GM12878 (cell line): ENCODE results near the gene FPR1.

Experiments used
- PKNOX1 ChIP-seq: fragments of 450-650 bp; IDR thresholded peaks from 2 replicates; pipeline ENCODE4 v1.6.1; 2016; ENCODE audit warnings: mild to moderate bottlenecking
- RFX5 ChIP-seq: IDR thresholded peaks from 2 replicates; pipeline ENCODE4 v1.6.1; 2011; ENCODE audit warnings: low read depth, low read length, improper control_type of control experiment
- ZNF384 ChIP-seq: IDR thresholded peaks from 2 replicates; pipeline ENCODE4 v1.6.1; 2012; ENCODE audit warnings: low read depth, mild to moderate bottlenecking, low read length, improper control_type of control experiment, borderline replicate concordance
- TF ChIP-seq, protein P1 (sequence below), 3 experiments: IDR thresholded peaks in 2 of 3; conservative IDR thresholded peaks in 1 of 3; 2 replicates each; pipeline ENCODE4 v1.5.1; 2011; ENCODE audit warnings: low read depth in 3 of 3, low read length in 3 of 3, mild to moderate bottlenecking in 3 of 3, control low read depth in 2 of 3, moderate library complexity in 2 of 3, inconsistent platforms in 1 of 3, mixed read lengths in 1 of 3; ENCODE audit not compliant: control insufficient read depth in 2 of 3, insufficient read depth in 1 of 3; ENCODE audit errors: extremely low read depth in 1 of 3

GRCh38 chr19:51798062-51798461 is 46.4 kb upstream of the FPR1 start:
- no peak for TF ChIP-seq PKNOX1
- TF ChIP-seq, protein P1, sequence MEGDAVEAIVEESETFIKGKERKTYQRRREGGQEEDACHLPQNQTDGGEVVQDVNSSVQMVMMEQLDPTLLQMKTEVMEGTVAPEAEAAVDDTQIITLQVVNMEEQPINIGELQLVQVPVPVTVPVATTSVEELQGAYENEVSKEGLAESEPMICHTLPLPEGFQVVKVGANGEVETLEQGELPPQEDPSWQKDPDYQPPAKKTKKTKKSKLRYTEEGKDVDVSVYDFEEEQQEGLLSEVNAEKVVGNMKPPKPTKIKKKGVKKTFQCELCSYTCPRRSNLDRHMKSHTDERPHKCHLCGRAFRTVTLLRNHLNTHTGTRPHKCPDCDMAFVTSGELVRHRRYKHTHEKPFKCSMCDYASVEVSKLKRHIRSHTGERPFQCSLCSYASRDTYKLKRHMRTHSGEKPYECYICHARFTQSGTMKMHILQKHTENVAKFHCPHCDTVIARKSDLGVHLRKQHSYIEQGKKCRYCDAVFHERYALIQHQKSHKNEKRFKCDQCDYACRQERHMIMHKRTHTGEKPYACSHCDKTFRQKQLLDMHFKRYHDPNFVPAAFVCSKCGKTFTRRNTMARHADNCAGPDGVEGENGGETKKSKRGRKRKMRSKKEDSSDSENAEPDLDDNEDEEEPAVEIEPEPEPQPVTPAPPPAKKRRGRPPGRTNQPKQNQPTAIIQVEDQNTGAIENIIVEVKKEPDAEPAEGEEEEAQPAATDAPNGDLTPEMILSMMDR (IDR thresholded peaks at IDR 0.05 in 2 of 3, conservative IDR thresholded peaks at IDR 0.05 in 1 of 3; ENCODE audit: control insufficient read depth in 2 of 3, extremely low read depth in 1 of 3, insufficient read depth in 1 of 3, low read depth in 3 of 3, low read length in 3 of 3): no peak
- TF ChIP-seq RFX5: no peak
- no peak for TF ChIP-seq ZNF384
